ENCODE measurements around the gene CDH23.

The CDH23 gene

DNA sequence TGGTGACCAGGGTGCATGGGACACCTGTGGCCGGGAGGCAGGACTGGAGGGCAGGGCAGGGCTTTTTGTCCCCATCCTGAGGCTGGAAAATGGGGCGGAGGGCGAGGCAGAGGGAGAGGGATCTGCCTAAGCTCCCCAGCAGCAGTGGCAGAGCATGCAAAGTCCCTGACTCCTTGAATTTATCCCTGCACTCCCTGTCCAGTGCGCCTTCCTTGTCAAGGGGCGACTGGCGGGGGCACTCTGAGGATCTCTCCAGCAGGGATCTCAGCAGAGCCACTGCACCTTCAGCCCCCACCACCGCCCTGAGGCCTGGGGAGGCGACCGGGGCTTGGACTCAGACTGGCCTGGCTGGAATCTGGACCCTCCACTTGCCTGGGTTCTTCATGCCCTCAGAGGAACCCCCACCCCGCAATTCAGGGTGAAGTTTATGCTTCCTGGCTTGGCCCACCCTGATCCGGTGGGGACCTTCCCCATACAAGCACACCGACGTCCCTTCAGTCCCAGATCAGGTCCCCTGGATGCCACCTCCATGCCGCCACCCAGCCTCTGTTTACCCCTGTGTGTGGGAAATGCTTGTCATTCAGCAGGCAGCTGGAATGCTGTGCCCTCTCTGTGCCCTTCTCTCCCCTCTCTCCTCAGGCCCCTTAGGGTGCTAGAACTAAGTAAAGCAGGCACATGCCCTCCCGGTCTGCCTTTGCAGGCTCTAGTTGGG, 46.3 kb downstream of the CDH23 start:
- DNase-seq: no peak

DNA sequence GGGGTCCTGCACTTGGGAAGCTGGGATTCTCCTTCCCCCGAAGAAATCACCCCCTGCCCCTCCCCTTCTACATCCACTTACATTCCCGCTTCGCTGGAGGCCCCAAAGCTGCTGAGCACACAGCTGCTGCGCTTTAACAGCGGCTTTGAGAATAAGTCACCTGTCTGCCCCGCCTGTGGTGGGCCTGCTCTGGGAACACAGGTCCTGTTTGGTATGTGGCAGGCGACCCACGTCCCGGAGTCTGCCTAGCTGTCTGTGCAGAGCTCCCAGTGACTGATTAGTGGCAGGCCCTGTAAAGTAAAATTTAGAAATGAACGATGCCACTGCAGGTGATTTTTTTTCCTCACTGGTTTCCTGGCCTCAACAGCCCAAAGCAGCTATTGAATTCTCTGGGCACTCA, 47.0 kb downstream of the CDH23 start:
- DNase-seq: no peak

DNA sequence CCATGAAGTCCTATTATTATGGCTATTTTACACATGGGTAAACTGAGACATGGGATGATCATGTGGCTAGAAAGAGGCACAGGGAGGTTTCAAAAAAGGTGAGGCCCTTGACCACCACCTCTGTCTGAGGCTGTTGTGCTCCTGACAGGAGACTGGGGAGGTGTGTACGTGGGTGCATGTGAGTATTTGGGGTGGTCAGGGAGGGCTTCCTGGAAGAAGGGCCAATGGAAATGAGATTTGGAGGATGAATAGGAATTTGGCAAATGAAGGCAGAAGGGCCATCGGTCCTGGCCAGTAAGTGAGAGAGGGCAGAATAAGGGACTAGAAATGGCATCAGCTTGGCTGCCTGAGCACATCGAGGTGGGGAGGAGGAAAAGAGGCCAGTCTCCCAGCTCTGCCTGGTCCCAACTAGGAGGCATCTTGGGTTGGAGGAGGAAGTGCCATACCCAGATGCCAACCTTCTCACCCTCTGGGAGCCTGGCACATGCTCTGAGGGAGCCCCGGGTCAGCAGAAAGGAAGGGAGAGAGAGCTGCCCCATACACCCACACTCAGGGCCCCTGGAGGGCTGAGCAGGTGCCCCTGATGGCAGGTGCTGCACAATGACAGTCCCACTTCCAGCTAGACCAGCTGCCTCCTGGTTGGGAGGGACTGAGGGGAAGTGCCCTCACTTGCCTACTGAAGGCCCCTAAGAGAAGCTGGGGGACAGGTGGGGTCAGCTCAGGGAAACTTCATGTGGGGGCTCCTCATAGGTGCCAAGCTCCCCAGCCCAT, 47.7 kb downstream of the CDH23 start:
- DNase-seq: no peak

DNA sequence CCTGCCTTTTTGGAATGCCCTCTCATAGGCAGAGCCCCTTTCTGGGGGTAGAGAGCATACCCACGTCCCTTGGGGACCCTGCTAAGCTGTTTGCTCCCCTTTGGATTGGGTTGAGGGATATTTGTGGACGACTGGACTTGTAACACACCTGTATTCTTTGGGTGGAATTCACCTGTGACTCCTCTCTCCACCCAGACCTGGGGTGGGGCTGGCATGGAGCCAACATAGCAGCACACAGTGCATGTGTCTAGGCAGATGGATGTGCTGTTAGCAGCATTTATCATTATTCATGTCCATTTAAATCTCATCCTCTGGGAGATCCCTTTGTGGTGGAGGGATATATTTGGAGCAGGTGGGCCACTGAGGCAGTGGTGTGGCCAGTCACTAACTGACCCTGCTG, 51.0 kb downstream of the CDH23 start:
- no peak for DNase-seq

DNA sequence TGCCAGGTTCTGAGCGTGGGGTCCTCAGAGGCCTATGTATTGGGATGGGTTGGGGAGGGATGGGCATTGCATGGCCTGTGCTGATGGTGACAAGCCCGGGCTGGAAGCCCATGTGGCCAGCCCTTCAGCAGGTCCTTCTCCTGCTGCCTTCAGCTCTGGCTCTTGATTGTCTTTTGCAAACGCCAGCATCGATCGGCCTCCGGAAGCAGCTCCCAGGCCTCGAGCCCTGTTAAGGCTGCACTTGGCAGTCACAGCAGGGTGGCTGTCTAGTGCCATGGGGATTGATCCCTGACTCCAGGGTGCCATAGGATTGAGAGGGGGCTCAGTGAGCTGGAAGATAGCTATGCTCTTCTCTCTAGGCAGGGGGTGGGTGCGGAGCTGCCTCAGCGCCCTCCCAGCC, 51.4 kb downstream of the CDH23 start:
- DNase-seq: no peak

DNA sequence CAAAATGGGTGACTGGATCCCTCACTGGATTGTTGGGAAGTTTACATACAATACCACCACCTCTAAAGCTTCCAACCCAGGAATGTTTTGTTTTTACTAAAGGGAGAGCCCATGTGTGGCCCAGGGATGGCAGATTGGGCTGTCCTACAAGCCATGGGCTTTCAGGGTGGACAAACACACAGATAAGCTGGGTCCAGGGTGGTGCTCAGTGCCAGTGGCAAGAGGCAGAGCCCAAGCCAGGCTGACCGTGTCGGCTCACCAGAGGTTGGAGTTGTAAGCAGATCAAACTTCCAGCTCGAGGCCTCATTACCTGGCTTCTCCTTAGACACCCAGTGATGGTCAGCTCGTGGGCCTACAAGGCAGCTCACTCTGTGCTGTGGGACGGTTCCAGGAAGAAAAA, 52.3 kb downstream of the CDH23 start:
- no peak for DNase-seq

DNA sequence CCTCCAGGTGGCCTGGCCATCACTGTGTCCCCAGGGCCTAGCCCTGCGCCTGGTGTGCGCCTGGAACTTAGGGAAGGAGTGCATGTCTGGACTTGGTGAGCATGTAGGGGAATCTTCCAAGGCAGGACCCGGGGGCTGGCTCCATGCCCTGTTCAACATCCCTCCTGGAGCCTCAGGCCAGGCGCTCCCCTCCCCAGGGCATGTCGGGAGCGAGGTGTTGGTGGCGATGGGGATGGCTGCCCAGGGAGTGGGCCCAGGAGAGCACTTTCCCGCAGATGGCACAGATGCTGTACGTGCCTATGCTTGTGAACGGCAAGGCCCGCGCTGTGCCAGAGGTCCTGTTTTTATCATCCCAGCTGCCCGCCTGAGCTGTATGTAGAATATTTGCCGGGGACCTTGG, 55.0 kb downstream of the CDH23 start:
- no peak for DNase-seq

DNA sequence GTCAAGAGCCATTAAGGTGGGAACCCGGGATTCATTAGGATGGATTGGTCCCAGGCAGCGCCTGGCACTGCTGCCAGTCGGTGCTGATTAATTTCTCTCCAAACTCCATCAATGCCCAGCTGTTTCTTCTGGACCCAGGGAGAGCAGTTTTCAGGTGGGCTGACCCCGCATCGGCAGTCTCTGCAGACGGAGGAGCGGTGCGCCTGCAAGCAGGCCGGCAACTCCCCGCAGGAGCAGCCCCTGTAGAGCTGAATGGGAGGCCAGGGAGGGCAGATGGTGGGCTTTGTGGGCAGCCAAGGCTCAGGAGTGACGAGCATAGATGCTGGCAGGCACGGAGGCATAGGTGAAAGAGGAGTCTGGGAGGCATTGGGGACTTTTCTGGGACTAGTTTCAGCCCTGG, 56.5 kb downstream of the CDH23 start:
- DNase-seq: no peak

DNA sequence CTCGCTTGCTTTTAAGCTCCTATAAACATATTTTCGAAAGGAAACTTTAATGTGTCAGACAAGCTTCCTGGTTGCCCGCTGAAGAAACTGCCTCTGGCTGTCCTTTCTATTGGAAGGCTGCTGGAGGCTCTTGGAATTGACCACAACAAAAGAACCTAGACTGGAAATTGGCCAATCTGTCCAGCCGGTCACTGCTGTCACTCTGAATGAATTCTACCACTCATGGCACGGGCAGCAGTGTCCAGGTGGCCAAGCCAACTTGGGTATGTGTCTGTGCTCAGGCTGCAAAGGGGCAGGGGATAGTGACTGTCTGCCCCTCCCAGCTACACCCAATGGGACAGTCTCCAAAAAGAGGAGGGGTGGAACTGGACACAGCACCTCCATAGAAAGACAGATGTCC, 57.6 kb downstream of the CDH23 start:
- DNase-seq: no peak

DNA sequence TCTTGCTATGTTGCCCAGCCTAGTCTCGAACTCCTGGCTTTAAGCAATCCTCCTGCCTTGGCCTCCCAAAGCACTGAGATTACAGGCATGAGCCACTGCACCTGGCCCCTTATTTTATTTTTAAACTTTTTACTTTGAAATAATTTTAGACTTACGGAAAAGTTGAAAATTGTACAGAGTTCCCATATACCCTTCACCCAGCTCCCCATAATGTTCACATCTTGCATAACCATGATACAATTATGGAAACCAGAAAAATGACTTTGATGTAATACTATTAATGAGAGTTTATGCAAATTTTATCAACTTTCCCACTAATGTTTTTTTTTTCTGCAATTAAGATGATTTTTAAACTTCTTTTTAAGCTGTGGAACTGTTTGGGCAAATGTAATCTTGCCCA, 58.3 kb downstream of the CDH23 start:
- DNase-seq: no peak

DNA sequence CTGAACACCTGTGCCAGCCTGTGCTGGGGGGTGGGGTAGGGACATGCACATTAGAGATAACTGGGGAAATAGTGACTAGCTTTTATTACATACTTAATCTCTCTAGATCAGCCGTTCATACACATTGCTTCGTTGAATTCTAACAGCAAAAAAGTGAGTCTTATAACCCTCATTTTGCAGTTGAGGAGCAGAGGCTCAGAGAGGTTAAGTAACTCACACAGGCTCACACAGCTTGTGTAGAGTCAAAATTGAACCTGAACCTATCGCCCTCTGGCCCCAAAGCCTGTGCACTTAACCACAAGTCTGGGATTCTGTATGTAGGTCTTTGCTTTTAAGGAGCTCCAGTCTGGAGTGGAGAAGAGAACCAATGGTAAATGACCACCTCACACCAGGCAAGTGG, 59.9 kb downstream of the CDH23 start:
- no peak for DNase-seq

DNA sequence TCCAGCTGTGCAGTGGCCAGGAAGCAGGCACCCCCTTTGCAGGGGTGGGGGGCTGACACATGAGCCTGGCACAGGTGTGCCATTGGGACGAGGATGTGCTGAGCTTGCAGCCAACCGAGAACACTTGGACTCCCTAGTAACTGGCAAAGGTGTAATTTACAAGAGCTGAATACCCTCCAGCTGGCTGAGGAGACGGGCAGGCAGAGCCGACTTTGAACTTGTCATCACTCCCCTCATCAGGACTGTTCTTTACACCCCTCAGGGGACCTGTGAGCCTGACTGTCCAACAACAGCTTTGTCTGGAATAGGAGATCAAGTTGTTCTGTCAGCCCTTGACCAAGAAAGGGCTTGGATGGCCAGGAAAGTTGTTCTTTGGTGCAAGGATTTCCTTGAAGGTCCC, 61.2 kb downstream of the CDH23 start:
- DNase-seq: no peak

DNA sequence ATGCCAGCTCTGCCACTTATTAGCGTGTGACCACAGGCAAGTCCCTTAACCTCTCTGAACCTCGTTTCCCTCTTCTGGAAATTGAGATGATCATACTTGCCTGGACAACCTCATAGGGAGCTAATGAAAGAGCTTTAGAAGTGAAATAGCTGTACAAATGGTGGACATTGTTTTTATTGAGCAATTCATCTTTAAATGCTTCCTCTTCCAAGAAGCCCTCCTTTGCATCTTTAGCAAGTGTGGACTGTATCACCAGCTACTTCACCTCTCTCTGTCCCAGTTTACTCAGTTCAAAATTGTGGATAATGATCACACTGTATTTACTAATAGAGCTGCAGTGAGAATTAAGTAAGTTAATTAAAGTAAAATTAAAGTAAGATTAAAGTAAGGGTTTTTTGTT, 61.7 kb downstream of the CDH23 start:
- DNase-seq: no peak

DNA sequence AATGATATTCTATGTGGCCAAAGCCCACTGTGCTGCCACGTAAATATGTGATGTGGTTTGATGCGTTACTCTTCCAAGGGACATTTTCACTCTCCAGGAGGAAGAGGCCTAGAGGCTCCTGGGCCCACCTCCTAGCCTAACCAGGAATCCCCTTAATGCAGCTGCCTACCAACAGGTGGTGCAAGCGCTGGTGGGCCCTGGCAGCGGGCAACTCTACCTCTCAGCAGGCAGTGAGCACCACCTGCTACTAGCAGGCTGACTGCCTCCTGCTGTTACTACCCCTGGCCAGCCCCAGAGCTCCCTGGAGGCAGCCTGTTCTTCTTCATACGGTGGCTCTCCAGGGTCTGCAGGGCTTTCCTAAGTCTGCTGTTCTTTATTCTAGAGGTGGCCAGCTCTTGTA, 62.8 kb downstream of the CDH23 start:
- DNase-seq: no peak

DNA sequence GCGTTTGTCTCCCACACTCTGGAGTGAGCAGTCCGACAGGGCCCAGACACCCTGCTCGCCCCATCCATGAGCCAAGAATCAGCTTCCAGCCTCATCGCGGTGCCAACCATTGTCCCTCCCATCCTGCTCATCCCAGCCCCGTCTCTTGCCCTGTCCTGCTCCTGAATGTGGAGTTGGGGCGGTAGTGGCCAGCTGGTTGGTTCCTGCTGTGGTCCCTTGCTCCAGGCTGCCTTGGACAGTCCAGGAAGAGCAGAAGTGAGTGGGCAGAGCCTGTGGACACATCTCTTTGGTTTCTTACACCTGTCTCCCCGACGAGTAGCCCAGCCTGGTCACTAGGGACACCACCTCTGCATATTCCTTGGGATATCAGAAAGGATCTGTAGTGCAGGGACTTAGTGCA, 63.9 kb downstream of the CDH23 start:
- DNase-seq: no peak

DNA sequence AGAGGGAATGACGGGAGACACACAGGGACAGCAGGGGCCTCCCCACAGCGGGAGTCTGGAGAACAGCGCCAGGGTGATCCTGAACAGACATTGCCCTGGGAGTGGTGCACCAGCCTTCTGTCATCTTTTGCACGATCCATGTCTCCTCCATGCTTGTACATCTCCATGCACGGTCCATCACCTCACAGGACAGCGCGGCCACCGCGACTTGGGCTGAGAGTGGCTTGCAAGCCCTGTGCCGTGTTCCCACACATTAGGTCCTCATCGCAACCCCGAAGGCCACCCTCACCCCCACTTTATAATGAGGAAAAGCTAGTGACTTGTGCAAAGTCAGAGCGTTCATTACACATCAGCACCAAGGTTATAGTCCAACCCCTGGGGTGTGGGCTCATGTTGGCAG, 64.7 kb downstream of the CDH23 start:
- DNase-seq: no peak

DNA sequence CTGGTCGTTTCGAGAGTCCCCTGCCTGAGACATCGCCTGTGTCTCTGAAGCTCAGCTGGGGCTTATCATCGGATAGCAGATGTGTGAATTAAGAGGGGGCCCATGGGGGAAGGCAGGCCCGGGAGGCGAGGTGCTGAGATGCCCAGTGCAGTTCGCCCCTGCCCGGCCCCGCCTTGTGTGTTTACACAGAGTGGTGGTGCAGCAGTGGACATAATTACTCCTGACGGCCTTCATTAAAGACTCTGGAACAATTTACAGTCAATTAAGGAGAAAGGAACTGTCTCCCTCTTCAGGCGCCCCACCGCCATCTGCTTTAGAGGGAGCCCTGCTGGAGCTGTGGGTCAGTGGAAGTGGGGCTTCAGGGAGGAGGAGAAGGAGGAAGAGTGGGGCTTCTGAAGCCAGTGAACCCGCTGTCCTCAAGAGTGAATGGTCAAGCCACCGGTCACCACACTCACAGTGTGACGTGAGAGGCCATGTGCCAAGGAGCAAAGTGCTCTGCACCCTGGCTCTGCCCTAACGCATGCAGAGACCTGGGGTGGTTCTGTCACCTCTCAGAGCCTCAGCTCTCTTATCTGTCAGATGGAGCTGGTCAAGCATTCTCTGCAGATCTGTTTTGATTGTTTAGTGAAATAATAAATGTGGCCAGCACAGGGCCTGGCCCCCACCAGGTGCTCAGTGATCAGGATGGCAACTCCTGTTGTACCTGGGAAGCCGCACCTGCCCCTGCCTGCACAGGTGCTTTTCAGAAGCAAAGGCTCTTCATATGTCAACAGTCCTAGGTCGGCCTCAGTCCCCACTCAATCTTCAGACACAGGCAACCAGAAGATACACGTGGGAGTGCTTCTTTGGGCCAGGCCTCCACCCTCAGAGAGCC, 65.6 kb downstream of the CDH23 start:
- no peak for DNase-seq

DNA sequence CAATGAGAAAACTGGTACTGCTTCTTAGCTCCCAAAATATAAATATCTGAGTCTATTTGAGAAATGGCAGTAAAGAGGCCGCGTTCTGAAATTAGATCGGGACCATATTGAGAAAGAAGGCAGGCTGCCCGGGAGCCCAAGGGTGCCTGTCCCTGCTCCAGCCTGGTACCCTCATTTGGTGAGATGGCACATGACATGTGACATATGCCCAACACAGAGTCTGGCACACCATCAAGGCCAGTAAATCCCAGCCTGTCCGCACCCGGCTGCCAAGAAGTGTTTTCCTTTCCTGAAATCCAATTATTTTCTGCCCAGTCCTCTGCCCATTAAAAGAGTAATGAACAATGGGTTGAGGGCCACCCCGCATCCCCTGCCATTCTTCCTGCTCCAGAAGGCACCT, 66.4 kb downstream of the CDH23 start:
- no peak for DNase-seq

DNA sequence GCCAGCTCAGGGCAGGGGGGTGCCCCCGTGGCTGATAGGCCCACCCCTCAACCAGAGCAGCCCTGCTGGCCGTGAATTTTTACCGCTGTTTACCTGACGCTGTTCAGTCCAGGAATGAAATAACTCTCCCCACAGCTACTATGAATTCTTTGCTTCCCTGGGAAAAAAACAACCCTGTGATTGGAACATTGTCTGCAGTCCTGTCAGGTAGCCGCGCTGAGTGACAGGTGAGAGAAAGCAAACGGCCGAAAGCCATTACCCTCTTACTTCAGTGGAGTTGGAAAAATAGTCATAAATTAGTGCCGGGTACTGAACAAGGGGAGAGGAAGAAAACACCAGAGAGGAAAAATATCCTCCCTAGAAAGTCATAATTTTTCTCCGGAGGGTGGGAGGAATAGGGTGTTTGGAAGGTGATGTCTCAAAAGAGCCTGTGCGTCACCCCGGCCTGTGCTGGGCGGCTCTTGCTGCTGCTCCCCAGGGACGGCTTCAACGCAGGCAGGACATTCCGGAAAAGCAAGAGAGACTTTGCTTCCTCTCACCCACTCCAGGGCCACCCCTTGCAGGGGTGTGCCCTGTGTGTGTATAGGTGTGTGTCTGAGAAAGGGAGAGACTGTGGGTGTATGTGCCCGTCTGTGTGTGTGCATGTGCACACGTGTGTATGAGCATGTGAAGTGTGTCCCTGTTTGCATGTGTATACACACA, 69.0 kb downstream of the CDH23 start:
- no peak for DNase-seq

DNA sequence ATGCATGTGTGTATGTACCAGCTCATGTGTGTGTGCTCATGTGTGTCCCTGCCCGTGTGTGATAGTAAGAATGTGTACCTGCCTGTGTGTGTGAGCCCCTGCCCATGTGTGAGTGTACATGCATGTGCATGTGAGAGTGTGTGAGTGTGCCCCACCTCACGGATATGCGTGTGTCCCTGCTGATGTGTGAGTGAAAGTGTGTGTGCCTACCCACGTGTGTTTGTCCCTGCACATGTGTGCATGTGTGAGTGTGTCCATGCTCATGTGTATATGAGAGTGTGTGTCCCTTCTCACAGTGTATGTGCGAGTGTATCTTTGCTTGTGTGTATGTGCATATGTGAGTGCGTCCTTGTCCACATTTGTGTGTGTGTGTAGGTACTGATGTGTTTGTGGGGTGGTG, 69.6 kb downstream of the CDH23 start:
- no peak for DNase-seq

DNA sequence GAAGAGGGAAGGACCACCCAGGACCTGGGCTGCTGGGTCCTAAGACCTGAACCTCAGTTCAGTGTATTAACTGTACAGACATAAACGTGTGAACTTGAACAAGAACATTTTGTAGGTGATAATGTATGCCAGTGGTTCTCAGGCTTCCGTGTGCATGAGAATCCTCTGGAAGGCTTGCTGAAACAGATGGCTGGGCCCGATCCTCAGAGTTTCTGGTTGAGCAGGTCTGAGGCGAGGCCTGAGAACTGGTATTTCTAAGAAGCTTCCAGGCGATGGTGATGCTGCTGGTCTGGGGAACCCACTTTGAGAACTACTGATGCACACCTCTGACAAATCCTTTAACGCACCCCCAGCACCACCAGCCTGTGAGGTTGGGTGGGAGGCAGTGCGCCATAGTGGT, 70.4 kb downstream of the CDH23 start:
- DNase-seq: no peak

DNA sequence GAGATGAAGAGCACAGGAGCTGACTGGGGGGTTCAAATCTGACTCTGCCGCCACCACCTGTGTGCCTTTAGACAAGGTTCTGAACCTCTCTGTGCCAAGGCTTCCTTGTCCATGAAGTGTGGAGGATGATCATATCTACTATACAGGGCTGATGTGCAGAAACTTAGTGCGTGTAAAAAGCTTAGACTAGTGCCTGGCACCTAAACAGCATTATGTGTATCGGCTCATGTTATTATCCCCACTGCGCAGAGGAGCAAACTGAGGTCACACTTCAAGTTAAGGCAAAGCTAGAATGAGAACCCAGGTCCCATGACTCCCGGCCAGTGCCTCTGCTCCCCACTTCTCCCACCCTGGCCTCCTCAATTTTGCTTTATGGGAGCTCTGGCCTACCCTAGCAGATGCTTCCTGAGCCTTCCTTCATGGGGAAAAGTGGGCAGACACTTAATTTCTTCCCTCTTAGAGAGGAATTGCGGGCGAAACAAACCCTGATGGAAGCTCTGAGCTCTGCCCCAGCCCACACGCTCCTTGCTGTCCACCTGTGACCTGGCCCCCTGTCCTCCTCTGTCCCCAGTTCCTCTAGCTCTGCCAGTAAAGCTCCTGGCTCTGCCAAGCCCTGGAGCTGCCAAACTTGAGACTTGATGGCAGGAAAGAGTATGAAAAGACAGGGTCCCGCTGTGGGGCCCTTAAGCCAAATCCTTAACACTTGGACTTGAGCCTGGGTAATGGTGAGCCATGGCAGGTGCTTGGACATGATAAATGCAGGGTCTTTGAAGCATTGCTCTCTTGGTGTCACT, 71.0 kb downstream of the CDH23 start:
- DNase-seq: no peak

Data from SHP77 (cell line).